ENCODE results near the gene IBSP.

The IBSP gene

DNA sequence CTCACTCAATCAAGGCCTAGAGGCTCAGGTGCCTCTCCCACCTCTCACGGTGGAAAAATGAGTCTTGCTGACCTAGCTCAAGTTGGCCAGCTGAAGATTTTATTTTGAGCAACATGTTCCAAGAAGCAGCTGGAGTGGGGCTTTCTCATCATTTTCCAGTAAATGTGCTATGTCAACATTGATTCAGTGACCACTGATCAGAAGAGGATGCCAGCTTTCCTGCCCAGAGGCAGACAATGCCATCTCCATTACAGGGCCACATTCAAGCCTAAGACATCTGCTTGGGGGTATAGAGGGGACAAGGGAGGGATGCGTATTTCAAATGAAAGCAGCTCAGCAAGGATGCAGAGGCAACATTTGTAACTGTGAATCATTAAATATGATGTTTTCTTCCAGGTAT, 36.4 kb downstream of the IBSP start:
- no peak for DNase-seq (ENCODE audit: low read depth)
- no peak overlapping the region for H3K4me3 ChIP-seq (ENCODE audit: low read depth, low read length)
- TF ChIP-seq MAX (IDR thresholded peaks at IDR 0.05; ENCODE audit: low read depth, low read length) (no peak), CTCF (IDR thresholded peaks at IDR 0.05; ENCODE audit: low read depth, low read length) (no peak)

- TF ChIP-seq POLR2A (IDR thresholded peaks at IDR 0.05; ENCODE audit: extremely low read depth, insufficient read length) (no peak), MAX (IDR thresholded peaks at IDR 0.05; ENCODE audit: low read depth, low read length) (no peak), CTCF (IDR thresholded peaks at IDR 0.05; ENCODE audit: low read depth, low read length) (no peak), MYC (IDR thresholded peaks at IDR 0.05; ENCODE audit: low read depth, low read length) (no peak)
- DNase-seq (ENCODE audit: low read depth): no peak
These were observed 38.9 kb downstream of the IBSP start for GRCh38 chr4:87838205-87838604.

DNA sequence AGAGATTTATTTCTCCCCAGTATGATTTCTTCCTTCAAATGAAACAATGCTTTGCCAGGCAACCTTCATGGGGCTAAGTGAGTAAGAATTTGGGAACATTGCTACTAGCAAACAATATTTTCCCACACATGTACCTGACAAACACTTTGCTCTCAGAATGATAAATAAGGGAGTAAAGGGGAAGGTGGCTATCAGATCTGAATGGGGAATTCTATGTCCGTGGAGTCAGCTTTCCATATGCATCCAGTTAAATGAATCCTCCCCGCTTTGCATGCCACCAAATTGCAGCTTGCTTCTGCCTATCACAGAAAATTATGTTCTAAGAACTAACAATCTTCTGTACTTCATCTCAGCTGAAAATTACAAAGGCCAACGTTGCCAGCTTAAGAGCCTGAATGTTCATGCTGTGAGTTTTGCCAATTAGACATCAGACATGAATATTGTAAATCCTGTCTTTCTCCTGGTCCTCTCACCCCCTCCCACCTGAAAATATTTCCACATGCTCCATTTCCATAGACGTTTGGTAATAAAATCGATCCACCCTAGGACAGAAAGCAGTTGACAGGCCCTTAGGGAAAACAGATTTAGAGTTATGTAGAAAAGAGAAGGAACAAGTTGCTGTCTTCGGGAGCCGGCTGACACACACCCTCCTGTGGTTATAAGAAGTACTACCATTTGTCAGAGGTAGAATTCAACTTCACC, 39.7 kb downstream of the IBSP start:
- DNase-seq (ENCODE audit: low read depth): peak; percentile 58
- TF ChIP-seq CTCF (IDR thresholded peaks at IDR 0.05; ENCODE audit: low read depth, low read length): peak; percentile 44
- TF ChIP-seq MAX (IDR thresholded peaks at IDR 0.05; ENCODE audit: low read depth, low read length): no peak

More at GRCh38 chr4:87838205-87838604, 38.9 kb downstream of the IBSP start:
- H3K4me3 ChIP-seq (ENCODE audit: low read depth, low read length): no peak overlapping the region

GRCh38 chr4:87839592-87839946, 40.2 kb downstream of the IBSP start:
- no peak for DNase-seq (ENCODE audit: low read depth)
- no peak overlapping the region for H3K4me3 ChIP-seq (ENCODE audit: low read depth, low read length)
- no peak for TF ChIP-seq POLR2A (IDR thresholded peaks at IDR 0.05; ENCODE audit: extremely low read depth, insufficient read length)

More for the DNA sequence above, 39.7 kb downstream of the IBSP start:
- H3K4me3 ChIP-seq (ENCODE audit: low read depth, low read length): no peak overlapping the region

GRCh38 chr4:87840149-87840548, 40.8 kb downstream of the IBSP start:
- no peak overlapping the region for H3K4me3 ChIP-seq (ENCODE audit: low read depth, low read length)
- no peak for DNase-seq (ENCODE audit: low read depth)
- TF ChIP-seq CTCF (IDR thresholded peaks at IDR 0.05; ENCODE audit: low read depth, low read length) (no peak), MAX (IDR thresholded peaks at IDR 0.05; ENCODE audit: low read depth, low read length) (no peak), POLR2A (IDR thresholded peaks at IDR 0.05; ENCODE audit: extremely low read depth, insufficient read length) (no peak), MYC (IDR thresholded peaks at IDR 0.05; ENCODE audit: low read depth, low read length) (no peak)

DNA sequence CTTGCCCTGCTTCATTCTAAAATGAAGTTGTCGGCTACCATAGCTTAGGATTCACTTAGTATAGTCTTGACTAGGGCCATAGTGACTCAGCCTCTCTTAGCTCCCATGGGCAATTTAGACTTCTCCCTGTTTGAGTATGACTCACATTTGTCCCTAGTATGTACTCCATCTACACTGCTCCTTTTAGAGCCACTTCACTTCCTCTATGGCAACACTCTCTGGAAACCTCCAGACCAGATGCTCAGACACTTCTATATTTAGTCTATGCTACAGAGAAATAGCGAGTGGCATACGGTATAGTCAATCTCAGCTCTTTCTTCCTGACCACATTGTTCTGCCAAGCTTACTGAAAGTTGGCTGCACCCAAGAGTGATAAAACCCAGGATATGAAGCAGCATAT, 44.6 kb downstream of the IBSP start:
- no peak for TF ChIP-seq MAX (IDR thresholded peaks at IDR 0.05; ENCODE audit: low read depth, low read length)
- TF ChIP-seq POLR2A (IDR thresholded peaks at IDR 0.05; ENCODE audit: extremely low read depth, insufficient read length): no peak
- TF ChIP-seq CTCF (IDR thresholded peaks at IDR 0.05; ENCODE audit: low read depth, low read length): no peak
- TF ChIP-seq MYC (IDR thresholded peaks at IDR 0.05; ENCODE audit: low read depth, low read length): no peak
- DNase-seq (ENCODE audit: low read depth): peak; percentile 92
- H3K4me3 ChIP-seq (ENCODE audit: low read depth, low read length): no peak overlapping the region
